HG03095 (cell line): ENCODE data around the gene GPC1.

ENCODE experiments used
- ATAC-seq: cut with Tn5 transposase; IDR thresholded peaks from one replicate; pipeline ENCODE4 v1.9.1; 2021; ENCODE audit warnings: moderate library complexity; ENCODE audit not compliant: unreplicated experiment

The GPC1 gene

DNA sequence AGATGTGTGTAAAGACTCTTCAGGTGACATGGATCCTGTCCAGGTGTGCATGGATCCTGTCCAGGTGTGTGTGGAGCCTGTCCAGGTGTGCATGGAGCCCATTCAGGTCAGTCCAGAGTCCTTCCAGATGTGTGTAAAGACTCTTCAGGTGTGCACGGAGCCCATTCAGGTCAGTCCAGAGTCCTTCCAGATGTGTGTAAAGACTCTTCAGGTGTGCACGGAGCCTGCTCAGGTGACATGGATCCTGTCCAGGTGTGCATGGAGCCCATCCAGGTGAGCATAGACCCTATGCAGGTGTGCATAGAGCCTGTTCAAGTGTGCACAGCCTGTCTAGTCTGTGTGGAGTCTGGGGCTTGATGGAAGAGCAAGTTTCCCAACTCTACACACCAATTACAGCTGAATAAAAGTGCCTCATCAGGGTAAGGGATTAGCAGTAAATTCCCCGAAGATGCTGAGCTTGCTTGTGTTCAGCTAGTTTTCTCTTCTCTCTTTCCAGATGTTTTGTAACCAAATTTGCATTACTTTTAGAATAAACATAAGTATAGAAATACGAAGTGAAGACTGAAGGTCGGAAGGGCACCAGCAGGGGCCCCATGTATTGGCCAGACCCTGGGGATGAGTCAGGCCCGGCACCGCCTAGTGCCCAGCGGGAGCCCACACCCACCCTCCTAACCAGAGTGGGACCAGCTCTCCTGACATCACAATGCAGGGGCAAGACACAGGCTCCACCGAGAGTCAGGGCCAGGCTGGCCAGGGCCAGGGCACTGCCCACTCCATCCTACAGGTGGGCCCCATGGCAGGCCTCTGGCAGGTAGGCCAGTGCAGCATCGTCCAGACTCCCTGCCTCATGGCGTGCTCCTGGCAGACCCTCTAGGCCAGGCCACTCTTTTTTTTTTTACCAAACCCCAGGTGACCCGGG lies 38.6 kb upstream of the GPC1 start:
- no peak for ATAC-seq

DNA sequence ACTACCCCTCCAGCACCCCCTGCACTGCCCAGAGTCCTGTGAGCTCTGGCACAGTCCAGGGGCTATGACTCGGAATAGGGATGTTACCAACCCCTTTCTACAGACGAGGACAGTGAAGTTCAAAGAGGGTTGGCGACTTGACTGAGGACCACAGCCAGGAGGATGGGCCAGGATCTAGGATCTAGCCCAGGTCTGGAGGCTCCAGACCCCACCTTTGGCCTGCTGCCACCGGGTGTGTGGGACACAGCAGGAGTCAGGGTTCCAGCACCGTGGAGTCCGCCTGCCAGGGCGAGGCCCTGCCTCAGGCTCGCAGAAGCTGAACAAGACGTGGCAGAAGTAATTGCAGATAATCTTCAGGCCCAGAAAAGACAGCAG lies 37.9 kb upstream of the GPC1 start:
- no peak for ATAC-seq

DNA sequence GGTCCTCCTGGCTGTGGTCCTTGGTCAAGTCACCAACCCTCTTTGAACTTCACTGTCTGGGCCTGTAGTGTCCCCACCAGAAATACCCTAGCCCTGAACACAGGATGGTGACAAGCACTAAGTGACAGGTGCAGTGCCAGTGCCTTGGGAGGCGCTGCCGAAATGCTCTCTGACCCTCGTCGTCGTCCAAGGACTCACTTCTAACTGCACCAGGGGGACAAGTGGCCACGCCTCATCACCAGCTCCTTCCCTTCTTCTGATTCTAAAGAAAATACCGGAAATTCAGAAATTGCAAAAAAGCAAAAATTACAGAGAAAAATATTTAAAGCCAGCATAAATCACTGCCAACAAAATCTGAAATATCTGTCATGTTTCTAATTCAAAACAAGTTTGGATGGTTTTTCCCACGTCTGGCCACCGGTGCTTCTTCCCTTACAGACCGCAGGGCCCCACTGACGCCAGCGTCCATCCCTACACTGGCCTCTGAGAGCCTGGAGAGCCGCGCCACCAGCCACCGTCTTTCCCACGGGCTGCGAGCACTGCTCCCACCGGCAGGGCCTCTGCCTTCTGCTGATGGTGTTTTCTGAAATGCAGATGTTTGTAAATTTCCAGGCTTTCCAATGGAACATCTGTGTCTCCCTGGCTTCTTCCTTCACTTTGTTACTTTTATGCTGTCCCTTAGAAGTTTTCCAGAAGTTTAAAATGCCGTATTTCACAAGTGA lies 37.4 kb upstream of the GPC1 start:
- no peak for ATAC-seq

DNA sequence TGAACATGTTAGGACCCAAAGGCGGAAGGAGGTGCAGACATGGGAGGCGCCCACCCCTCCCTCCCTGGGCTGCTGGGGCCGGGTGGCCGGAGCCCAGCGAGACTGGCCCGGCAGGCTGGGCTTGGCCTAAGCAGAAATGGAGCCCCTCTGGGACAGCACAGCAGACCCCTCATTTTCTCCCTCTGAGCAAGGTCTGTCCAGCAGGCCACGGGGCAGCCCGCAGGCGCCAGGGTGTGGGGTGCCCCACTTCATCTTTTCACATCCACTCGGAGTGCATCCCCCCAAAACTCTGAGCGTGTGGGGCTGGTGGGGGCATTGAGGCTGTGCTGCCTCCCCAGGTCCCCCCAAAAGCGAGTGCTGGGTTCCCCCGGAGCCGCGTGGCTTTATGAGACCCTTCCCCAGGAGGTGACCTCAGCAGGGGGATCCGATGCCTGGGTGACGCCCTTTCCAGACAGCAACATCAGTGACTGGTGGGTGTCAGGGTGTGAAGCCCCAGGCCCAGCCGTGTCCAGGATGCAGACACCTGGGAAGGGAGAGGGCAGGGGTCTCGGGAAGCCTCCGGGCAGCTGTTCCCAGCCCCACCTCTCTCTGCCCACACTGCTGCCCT lies 36.7 kb upstream of the GPC1 start:
- ATAC-seq = no peak

DNA sequence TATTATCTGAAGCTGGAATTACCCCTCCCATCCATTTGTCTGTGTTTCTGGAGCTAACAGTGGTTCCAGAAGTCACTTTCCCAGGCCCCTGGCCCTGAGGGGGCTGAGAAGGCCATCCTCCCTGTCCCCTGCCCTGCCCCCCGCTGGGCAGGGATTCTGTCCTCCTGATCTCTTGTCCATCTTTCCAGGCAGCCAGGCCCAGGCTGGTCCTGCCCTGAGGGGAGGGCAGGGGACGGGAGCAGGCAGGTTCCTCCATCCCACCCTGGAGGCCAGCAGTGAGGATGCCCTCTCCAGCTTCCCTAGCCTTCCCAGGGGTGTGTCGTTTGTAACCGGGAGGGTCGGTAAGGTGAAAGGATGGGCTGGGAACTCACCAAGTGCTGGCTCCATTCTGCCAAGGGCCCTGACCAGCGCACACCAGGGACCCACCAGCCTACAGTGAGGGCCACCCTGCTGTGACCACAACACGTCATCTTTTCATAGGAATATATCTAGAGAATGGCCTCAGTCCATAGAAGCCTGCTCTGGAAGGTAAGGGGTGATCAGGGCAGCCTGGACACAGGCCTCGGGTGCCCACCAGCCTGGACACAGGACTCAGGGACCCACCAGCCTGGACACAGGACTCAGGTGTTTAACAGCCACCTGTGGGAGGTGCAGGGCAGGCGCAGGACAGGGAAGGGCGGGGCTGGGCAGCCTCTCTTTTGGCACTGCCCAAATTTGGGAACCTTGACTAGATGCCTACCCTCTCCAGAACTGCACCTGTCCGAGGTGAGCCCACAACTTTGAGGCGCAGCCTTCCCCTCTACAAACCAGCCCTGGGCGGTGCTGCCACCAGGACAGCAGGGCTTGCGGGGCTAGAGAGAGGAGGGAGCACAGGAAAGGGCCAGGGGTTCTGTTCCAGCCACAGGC lies 35.8 kb upstream of the GPC1 start:
- ATAC-seq = no peak

DNA sequence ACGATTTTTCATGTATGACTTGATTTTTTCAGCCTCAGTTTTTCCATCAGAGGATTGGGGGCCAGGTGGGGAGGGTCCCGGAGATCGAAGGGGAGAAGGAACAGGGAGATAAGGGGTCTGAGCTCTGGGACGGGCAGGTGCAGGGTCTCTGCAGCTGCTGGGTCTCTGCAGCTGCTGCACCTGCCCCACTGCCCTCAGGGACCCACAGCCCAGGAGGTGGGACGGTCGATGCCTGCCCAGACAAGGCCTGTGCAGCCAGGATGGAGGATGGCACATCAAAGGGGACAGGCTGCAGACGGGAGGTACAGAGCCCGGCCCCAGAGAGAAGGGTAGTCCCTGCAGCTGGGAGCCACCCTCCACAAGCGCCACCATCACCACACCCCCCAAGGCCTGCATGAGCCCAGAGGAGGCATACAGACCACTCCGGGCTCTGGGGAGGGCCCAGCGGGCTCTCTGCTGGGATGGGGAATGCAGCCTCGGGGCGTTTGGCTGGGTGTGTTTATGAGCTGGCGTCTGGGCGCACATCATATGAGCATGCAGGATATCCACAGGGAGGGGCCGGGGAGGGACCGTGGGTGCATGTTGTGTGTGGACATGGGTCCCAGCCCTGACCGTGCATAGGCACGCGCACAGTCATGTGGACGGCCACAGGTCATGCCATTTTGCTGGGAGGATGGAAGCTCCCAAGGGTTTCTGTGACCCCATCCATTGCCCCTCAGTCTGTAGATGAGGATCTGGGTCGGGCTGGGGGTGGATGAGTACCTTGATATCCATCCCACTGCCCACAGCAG lies 34.9 kb upstream of the GPC1 start:
- ATAC-seq = no peak

DNA sequence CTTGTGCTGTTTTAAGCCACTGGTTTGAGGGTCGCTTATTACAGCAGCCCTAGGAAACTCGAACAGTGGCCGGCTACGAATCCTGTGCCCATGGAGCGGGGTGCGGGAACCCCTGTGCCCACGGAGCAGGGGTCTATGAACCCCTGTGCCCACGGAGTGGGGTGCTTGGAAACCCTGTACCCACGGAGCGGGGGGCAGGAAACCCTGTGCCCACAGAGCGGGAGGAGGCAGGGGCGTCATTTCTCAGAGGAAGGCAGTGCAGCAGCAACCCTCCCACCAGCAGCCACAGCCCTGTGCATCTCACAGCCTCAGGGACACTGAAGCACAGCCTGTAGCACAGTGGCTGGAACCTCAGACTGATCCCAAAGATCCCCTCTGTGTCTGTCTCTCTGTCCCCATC lies 34.2 kb upstream of the GPC1 start:
- no peak for ATAC-seq

DNA sequence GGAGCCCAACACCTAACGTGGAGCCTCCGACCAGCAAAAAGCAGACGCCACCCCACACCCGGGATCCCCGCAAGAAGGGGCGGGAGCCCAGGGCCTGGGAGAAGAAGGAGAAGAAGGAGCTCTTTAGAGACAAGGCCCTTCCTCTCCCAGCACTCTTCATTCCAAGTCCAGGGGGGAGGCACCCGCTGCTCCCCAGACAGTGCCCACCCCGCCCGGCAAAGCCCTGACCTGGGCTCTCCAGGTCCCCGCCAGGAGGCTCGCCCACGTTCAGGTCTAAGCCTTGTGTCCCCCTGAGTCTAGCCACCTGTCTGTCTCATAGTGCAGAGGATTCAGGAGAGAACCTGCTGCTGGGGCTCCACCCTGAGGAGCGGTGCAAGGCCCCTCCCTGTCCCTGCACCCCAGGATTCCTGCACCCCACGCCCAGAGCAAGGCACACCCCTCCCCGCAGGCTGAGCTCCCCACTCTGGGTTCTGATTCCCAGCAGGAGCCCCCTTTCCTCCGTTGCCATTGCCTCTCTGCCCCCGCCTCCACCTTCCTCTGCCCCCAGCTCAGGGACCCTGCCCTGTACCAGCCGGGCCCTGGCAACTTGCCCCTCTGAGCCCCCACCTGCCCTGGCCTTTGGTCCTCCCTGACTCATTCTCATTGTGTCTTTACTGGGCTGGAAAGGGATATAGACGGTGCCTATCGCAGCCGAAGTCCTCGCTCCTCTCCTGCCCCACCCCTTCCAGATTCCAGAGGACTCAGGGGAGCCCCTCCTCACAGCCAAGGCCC lies 33.5 kb upstream of the GPC1 start:
- no peak for ATAC-seq

DNA sequence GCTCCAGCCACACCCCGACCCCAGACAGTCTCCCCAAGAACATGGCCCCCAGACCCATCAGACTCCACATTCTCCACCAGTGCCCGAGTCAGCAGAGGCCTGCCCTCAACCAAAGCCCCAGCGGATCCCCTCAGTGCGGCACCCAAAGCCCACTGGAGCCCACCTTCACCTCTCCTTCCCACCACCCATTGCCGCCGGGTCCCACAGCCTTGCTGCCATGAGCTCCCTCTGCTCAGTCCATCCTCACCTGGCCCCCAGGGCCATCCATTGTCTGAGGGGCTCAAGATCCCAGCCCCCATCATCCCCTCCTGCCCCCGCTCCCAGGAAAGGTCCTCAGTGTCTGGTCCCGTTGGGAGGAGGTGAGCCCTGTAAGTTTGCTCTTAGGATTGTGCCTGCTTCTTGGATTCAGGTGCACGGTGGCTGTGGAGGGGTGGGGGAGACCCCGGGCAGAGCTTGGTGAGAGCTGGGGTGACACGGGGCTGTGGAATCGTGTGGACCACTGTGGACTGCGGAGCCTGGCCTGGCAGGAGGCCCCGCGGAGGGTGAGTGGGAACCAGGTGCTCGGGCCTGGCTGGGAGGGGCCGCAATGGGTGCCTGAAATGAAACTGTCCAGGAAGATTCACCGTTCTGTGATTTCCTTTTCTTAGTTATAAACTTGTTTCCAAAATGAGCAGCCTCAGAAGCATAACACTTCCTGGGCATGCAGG lies 32.7 kb upstream of the GPC1 start:
- ATAC-seq = no peak

DNA sequence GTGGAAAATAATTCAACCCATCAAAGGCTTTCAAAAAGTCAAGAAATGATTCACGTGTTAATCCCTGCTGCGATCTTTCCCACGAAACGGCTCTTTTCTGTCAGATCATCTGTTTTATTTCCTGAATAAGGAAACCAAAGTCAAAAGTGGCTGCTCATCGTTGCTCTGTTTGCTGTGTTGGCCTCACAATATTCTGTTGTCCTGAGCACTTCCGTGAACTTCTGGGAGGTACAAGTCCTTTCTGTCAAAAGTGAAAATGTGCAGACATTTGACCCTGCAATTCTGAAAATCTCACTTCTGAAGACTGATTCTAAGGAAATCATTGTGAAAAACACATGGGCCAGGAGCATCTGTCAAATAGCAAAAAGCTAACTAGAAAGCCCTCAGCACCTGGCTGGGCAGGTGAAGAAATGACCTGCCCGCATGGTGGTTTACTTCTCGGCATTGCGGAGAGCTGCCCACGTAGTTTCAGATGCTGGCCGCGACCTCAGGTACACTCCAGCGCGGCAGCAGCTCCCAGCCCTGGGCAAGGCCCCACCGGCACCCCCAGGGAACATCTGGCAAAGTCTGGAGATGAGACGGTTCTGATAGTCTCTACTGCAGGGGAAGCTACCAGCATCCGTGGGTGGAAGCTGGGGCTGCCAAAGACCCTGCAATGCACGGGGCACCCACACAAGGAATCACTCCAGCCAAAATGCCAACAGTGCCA lies 31.9 kb upstream of the GPC1 start:
- ATAC-seq = no peak

DNA sequence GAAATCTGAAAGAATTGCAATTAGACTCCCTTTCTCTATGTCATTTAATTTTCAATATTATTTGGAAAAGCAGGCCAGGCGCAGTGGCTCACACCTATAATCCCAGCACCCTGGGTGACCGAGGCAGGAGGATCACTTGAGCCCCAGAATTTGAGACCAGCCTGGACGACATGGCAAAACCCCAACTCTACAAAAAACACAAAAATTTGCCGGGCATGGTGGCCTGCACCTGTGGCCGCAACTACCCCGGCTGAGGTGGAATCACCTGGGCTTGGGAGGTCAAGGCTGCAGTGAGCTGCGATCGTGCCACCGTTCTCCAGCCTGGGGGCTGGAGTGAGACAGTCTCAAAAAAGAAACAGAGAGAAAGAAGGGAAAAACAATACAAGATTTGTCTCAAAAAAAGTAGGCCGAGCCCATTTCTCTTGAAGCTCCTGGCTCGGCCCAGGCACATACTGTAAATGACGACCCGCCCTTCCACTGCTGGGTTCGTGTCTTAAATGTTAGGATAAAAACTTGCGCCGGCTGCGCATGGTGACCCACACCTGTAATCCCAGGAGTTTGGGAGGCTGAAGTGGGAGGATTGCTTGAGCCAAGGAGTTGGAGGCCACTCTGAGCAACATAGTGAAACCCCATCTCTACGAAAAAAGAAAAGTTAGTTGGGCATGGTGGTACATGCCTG lies 31.1 kb upstream of the GPC1 start:
- no peak for ATAC-seq

DNA sequence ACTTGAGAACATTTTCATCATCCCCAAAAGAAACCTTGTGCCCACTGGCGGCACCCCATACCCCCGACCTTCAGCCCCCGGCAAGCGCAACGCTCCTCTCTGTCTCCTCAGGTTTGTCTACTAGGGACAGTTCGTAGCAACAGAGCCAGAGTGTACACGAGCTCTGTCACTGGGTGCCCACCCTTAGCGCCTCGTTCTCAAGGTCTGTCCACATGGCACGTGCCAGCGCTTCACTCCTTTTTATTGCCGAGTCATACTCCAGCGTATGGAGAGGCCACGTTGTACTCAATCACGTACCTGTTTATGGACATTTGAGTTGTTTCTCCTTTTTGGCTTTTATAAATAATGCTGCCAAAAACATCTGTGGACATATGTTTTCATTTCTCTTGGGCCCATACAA lies 30.3 kb upstream of the GPC1 start:
- no peak for ATAC-seq

DNA sequence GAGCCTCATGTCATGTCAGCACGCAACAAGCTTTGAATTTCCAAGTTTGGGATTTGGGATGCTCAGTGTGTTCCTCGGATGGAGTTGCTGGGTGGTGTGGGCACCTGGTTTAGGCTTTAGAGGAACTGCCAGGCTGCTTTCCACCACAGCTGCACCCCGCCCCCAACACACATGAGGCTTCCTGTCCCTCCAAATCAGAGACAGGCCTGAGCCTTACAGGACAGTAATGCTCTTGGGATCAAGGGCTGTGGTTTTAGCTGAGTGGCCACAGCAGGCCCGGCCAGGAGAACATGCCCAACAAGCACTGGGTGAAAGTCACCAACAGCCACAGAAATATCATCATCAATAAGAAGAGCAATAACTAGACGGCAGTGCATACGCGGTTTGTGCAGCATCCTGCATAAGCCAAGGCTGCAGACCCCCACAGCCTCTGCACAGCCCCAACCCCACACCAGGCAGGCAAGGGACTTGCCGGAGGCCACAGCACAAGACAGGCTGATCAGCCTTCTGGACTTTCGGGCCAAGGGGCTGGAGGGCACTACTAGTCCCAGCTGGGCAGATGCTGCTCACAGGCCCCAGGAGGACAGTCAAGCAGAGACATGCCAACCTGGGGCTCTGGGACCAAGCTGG lies 29.7 kb upstream of the GPC1 start:
- ATAC-seq = no peak

DNA sequence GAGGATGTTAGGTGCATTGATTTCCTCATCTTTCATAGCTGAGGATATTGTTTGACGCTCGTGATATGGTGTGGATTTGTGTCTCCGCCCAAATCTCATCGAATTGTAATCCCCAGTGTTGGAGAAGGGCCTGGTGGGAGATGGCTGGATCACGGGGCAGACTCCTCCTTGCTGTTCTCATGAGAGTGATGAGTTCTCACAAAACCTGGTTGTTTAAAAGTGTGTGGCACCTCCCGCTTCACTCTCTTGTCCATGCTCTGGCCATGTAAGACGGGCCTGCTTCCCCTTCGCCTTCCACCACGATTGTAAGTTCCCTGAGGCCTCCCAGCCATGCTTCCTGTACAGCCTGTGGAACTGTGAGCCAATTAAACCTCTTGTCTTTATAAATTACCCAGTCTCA lies 28.4 kb upstream of the GPC1 start:
- no peak for ATAC-seq

DNA sequence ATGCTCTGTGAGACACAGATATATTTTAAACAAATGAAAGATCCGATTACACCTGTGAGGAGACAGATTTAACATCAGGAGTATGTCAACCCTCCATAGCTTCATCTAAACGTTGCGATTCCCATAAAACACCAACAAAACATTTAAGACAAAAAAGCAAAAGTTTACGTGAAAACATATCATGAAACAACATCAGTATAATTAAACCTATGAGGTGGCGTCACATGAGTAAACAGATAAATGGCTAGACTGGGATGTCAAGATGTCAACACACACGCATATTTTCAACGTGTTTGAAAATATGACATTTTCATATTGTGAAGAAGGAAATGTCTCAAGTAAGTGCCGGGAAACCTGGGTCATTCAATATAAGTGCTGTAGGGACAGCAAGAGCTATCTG lies 25.5 kb upstream of the GPC1 start:
- ATAC-seq = no peak

DNA sequence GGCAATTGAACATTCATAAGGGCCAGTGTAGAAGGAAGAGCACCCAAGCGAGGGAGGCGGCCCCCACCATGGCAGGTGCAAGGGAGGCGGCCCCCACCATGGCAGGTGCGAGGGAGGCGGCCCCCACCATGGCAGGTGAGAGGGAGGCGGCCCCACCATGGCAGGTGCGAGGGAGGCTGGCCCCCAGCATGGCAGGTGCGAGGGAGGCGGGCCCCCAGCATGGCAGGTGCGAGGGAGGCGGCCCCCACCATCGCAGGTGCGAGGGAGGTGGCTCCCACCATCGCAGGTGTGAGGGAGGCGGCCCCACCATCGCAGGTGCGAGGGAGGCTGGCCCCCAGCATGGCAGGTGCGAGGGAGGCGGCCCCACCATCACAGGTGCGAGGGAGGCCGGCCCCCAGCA lies 24.7 kb upstream of the GPC1 start:
- no peak for ATAC-seq
